GM18511 (cell line): ENCODE data around the gene TUNAR.
"Not testable (repeated sequence)": the region's sequence is repeated elsewhere in the genome, so short reads cannot be mapped to it uniquely, and the experiment has no call there.

Experiments
- ATAC-seq: cut with Tn5 transposase; IDR thresholded peaks from one replicate; pipeline ENCODE4 v1.9.1; 2021; ENCODE audit warnings: mild to moderate bottlenecking, moderate library complexity; ENCODE audit not compliant: unreplicated experiment

The TUNAR gene

GRCh38 chr14:95968048-95968447 lies 91.4 kb downstream of the TUNAR start:
- not testable (repeated sequence) for ATAC-seq
